ENCODE results near the gene AQP2. TPM values are rescaled to one million over a fixed set of nuclear protein-coding genes. Genes with fewer than 3 reads are reported as not detected.

AQP2 gene
- total RNA-seq, 2 donors from 2014 or later = not detected

GRCh38 chr12:49969027-49969426, 18.5 kb downstream of the AQP2 start:
- Mint-ChIP-seq H3K27me3 (peaks cover 21 to 22% of the 10 kb centered on the region in 2 donors), H3K27ac (no peak overlapping the region), H3K36me3 (no peaks in the 10 kb centered on the region), H3K4me3 (no peak overlapping the region), H3K4me1 (ENCODE audit: low read depth in 2 of 2) (peaks cover 0 to 3% of the 10 kb centered on the region in 2 donors), H3K9me3 (no peaks in the 10 kb centered on the region)
- DNase-seq (ENCODE audit: low spot score) (no peak), ATAC-seq (no peak)

GRCh38 chr12:49969651-49970429, 19.3 kb downstream of the AQP2 start:
- H3K9me3 Mint-ChIP-seq = no peaks in the 10 kb centered on the region
- H3K27me3 Mint-ChIP-seq = peaks cover 14% of the 10 kb centered on the region in 2 donors
- no peak for ATAC-seq

GRCh38 chr12:49970658-49971057, 20.1 kb downstream of the AQP2 start:
- peaks cover 9 to 10% of the 10 kb centered on the region in 2 donors for H3K27me3 Mint-ChIP-seq
- H3K9me3 Mint-ChIP-seq = no peaks in the 10 kb centered on the region
- no peak overlapping the region for H3K4me3 Mint-ChIP-seq

More at GRCh38 chr12:49969651-49970429, 19.3 kb downstream of the AQP2 start:
- no peaks in the 10 kb centered on the region for H3K36me3 Mint-ChIP-seq
- H3K4me3 Mint-ChIP-seq = no peak overlapping the region
- no peak for DNase-seq (ENCODE audit: low spot score)
- no peak overlapping the region for H3K27ac Mint-ChIP-seq
- peaks cover 0 to 3% of the 10 kb centered on the region in 2 donors for H3K4me1 Mint-ChIP-seq (ENCODE audit: low read depth in 2 of 2)

GRCh38 chr12:49971141-49971540, 20.6 kb downstream of the AQP2 start:
- Mint-ChIP-seq H3K27me3 (peaks cover 4 to 7% of the 10 kb centered on the region in 2 donors), H3K9me3 (no peaks in the 10 kb centered on the region), H3K4me1 (ENCODE audit: low read depth in 2 of 2) (peaks cover 0 to 3% of the 10 kb centered on the region in 2 donors), H3K36me3 (no peaks in the 10 kb centered on the region), H3K4me3 (no peak overlapping the region), H3K27ac (no peak overlapping the region)
- no peak for DNase-seq (ENCODE audit: low spot score)
- ATAC-seq = no peak

More at GRCh38 chr12:49970658-49971057, 20.1 kb downstream of the AQP2 start:
- no peak for DNase-seq (ENCODE audit: low spot score)
- no peak for ATAC-seq
- no peaks in the 10 kb centered on the region for H3K36me3 Mint-ChIP-seq
- peaks cover 0 to 3% of the 10 kb centered on the region in 2 donors for H3K4me1 Mint-ChIP-seq (ENCODE audit: low read depth in 2 of 2)
- H3K27ac Mint-ChIP-seq = no peak overlapping the region

- Mint-ChIP-seq H3K36me3 (no peaks in the 10 kb centered on the region), H3K27ac (no peak overlapping the region), H3K4me1 (ENCODE audit: low read depth in 2 of 2) (peaks cover 0 to under 1% of the 10 kb centered on the region in 2 donors), H3K9me3 (no peaks in the 10 kb centered on the region), H3K27me3 (peaks cover 0 to 3% of the 10 kb centered on the region in 2 donors), H3K4me3 (no peak overlapping the region)
- ATAC-seq (no peak), DNase-seq (ENCODE audit: low spot score) (no peak)
These were observed 21.6 kb downstream of the AQP2 start for GRCh38 chr12:49972129-49972528.

- no peaks in the 10 kb centered on the region for H3K36me3 Mint-ChIP-seq
- no peaks in the 10 kb centered on the region for H3K4me1 Mint-ChIP-seq (ENCODE audit: low read depth in 2 of 2)
- peaks cover 0 to 3% of the 10 kb centered on the region in 2 donors for H3K27me3 Mint-ChIP-seq
- no peak within 1 kb of the TSS for H3K27ac Mint-ChIP-seq
- H3K9me3 Mint-ChIP-seq = no peaks in the 10 kb centered on the region
- no peak within 1 kb of the TSS for H3K4me3 Mint-ChIP-seq
- no peak for DNase-seq (ENCODE audit: low spot score)
- no peak for ATAC-seq
These were observed 22.3 kb downstream of the AQP2 start, which contains the start of gene AQP6 for GRCh38 chr12:49972641-49973360. Gene AQP6 (plus strand): TSS chr12:49972947. CDS start chr12:49973174, 227 bp downstream.

- no peaks in the 10 kb centered on the region for H3K4me1 Mint-ChIP-seq (ENCODE audit: low read depth in 2 of 2)
- H3K4me3 Mint-ChIP-seq = no peak overlapping the region
- H3K9me3 Mint-ChIP-seq = no peaks in the 10 kb centered on the region
- H3K27me3 Mint-ChIP-seq = peaks cover 0 to 3% of the 10 kb centered on the region in 2 donors
- no peaks in the 10 kb centered on the region for H3K36me3 Mint-ChIP-seq
- DNase-seq (ENCODE audit: low spot score) (no peak), ATAC-seq (no peak)
- no peak overlapping the region for H3K27ac Mint-ChIP-seq
These were observed 22.9 kb downstream of the AQP2 start for GRCh38 chr12:49973361-49973830.

- no peak for ATAC-seq
- Mint-ChIP-seq H3K4me1 (ENCODE audit: low read depth in 2 of 2) (no peaks in the 10 kb centered on the region), H3K9me3 (no peaks in the 10 kb centered on the region), H3K36me3 (no peaks in the 10 kb centered on the region), H3K27ac (no peak overlapping the region), H3K4me3 (no peak overlapping the region), H3K27me3 (peaks cover 0 to 3% of the 10 kb centered on the region in 2 donors)
- DNase-seq (ENCODE audit: low spot score) = no peak
These were observed 23.7 kb downstream of the AQP2 start for GRCh38 chr12:49974231-49974675.

- Mint-ChIP-seq H3K4me3 (no peak overlapping the region), H3K27ac (no peak overlapping the region), H3K9me3 (no peaks in the 10 kb centered on the region), H3K27me3 (peaks cover 0 to 3% of the 10 kb centered on the region in 2 donors), H3K36me3 (no peaks in the 10 kb centered on the region), H3K4me1 (ENCODE audit: low read depth in 2 of 2) (no peaks in the 10 kb centered on the region)
- DNase-seq (ENCODE audit: low spot score) = no peak
- ATAC-seq = no peak
These were observed 24.3 kb downstream of the AQP2 start for GRCh38 chr12:49974677-49975317.

- H3K4me1 Mint-ChIP-seq (ENCODE audit: low read depth in 2 of 2) = no peaks in the 10 kb centered on the region
- no peak overlapping the region for H3K27ac Mint-ChIP-seq
- ATAC-seq (no peak), DNase-seq (ENCODE audit: low spot score) (no peak)
- no peaks in the 10 kb centered on the region for H3K36me3 Mint-ChIP-seq
- H3K27me3 Mint-ChIP-seq = peaks cover 0 to 3% of the 10 kb centered on the region in 2 donors
- H3K9me3 Mint-ChIP-seq = no peaks in the 10 kb centered on the region
- no peak overlapping the region for H3K4me3 Mint-ChIP-seq
These were observed 24.8 kb downstream of the AQP2 start for GRCh38 chr12:49975318-49975761.

- no peaks in the 10 kb centered on the region for H3K9me3 Mint-ChIP-seq
- no peak for ATAC-seq
- no peak for DNase-seq (ENCODE audit: low spot score)
- H3K27me3 Mint-ChIP-seq = peaks cover 0 to 3% of the 10 kb centered on the region in 2 donors
- no peak overlapping the region for H3K4me3 Mint-ChIP-seq
- no peaks in the 10 kb centered on the region for H3K4me1 Mint-ChIP-seq (ENCODE audit: low read depth in 2 of 2)
- no peak overlapping the region for H3K27ac Mint-ChIP-seq
- no peaks in the 10 kb centered on the region for H3K36me3 Mint-ChIP-seq
These were observed 26.0 kb downstream of the AQP2 start for GRCh38 chr12:49976557-49976956.

GRCh38 chr12:49978125-49978524, 27.6 kb downstream of the AQP2 start:
- no peak for DNase-seq (ENCODE audit: low spot score)
- Mint-ChIP-seq H3K9me3 (no peaks in the 10 kb centered on the region), H3K27me3 (no peaks in the 10 kb centered on the region), H3K4me3 (no peak overlapping the region), H3K36me3 (no peaks in the 10 kb centered on the region), H3K27ac (no peak overlapping the region), H3K4me1 (ENCODE audit: low read depth in 2 of 2) (peaks cover 0 to 5% of the 10 kb centered on the region in 2 donors)
- no peak for ATAC-seq

- H3K9me3 Mint-ChIP-seq = no peaks in the 10 kb centered on the region
- H3K36me3 Mint-ChIP-seq = no peaks in the 10 kb centered on the region
- H3K27ac Mint-ChIP-seq = peak overlapping the region in 1 of 2 donors; percentile 42
- peaks cover 0 to 5% of the 10 kb centered on the region in 2 donors for H3K4me1 Mint-ChIP-seq (ENCODE audit: low read depth in 2 of 2)
- DNase-seq (ENCODE audit: low spot score) = no peak
- no peak overlapping the region for H3K4me3 Mint-ChIP-seq
- ATAC-seq = no peak
- H3K27me3 Mint-ChIP-seq = no peaks in the 10 kb centered on the region
These were observed 28.6 kb downstream of the AQP2 start for GRCh38 chr12:49979016-49979586.
